ENCODE data around the gene LCMT1.
A peak's percentile ranks its signal among the peaks of the same experiment; 100 is the strongest.
"Not testable (repeated sequence)": the region's sequence is repeated elsewhere in the genome, so short reads cannot be mapped to it uniquely, and the experiment has no call there.

LCMT1 gene

DNA sequence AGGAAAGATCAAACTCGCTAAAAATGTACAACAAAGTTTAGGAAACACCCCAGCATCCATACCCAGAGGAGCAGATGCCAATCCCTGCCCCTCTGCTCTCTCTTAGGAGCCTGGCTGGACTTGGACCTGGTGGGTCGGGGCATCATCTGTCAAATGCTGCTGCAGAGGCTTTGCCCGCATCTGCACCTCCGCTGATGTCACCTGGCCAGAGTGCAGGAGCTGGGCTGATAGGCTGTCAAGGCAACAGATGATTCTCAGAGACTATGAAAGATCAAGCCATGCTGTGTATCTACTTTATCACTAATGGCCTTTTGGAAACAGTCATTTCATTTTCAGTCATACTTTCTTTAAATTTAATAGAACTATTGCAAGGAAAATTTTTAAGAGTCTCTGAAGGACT is 15.9 kb upstream of the LCMT1 start:
- DNase-seq (ENCODE audit: low spot score): no peak

DNA sequence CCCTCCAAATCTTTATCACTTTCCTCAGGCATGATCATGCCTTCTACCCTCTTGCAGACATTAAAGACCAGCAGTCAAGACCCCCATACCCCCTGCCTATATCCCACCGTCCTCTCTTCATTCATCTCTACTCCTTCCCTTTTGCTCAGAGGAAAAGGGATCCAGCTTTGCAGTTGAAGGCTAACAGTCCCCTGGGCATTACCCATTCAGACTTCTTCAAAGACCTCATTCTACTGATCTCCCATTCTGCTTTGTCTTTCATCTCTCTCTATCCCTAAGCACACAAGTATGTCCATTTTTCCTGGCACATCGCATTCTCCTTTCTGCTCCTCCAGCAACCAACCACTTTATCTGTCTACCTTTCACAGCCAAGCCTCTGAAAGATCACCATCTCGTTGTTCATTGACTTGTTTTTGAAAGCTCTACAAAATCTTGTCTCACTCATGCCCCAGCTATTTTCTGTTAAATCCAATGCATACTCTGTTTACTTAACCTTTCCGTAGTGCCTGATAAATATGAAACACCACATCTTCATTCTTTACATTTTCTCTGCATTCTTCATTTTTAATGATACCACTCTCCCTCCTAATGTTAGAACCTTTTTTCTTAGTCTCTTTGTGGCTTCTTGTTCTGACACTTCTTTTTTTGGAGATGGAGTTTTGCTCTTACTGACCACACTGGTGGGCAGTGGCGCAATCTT is 14.1 kb upstream of the LCMT1 start:
- DNase-seq (ENCODE audit: low spot score): no peak

DNA sequence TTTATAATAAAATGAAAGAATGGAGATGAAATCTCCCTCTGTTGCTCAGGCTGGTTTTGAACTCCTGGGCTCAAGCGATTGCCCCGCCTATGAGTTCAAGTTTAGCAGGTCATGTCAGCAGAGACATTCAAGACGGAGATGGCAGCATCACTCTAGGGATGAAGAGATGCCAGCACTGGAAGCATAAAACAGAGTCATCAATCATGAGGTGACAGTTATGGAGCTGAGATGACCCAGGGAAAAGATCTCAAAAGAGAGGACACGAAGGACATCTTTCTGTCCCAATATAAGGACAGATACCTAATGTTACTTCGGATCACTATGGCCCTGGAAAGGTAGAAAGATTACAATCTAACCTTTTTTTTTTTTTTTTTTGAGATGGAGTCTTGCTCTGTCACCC is 11.0 kb upstream of the LCMT1 start:
- no peak for DNase-seq (ENCODE audit: low spot score)

DNA sequence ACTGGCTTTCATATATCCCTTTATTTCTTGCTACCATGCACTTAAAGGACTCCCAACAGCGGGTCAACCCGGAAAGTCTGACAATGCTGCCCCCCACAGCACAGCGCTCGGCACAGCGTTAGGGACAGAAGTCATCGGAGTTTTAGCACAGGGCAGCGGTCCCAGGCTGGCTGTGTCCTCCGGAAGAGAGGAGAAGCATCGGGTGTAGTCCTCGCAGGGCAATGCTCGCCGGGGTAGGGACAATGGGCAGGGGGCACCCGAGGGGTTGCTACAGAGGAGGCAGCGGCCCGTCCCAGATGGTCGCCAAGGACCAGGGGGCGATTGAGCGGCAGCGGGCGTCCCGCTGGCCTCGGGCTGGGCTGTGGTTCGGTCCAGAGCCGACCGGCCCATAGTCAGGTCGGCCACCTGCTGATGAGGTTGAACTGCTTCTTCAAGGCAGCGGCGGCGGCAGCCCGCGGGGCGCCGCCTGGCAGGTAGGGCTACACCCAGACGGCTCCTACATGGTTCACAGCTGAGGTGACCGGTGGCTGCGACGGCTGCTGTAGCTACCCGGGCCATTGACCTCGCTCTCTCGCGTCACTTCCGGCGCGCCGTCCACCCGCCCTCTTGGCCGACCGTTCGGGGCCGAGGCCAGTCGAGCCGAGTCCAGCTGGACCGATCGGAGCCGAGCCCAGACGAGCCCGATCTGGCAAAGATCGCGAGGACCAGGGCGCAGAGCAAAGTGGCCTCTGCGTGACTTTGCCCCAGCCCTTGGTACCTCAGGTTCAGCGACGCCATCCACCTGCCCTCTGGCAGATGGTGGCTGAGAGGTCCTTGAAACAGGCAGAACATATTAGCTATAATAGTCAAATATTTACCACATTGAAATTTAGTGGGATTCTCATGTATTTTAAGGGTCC is 4.7 kb upstream of the LCMT1 start:
- DNase-seq (ENCODE audit: low spot score): peak; percentile 83

DNA sequence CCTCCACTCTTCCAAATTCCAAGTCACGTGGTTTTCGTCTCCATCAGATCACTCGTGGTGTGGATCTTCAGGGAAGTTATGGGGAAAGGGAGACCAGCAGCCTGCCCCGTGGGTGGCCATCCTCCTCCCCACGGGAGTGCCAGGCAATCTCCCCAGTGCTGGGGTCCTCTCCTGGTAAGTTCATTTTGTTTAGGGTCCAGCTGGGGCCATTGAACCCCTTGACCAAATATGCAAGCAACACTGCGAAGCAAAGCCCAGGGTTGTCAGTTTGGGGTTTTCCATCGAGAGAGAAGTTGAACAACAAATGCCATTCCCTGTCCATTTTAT is 4.1 kb upstream of the LCMT1 start:
- no peak for DNase-seq (ENCODE audit: low spot score)

DNA sequence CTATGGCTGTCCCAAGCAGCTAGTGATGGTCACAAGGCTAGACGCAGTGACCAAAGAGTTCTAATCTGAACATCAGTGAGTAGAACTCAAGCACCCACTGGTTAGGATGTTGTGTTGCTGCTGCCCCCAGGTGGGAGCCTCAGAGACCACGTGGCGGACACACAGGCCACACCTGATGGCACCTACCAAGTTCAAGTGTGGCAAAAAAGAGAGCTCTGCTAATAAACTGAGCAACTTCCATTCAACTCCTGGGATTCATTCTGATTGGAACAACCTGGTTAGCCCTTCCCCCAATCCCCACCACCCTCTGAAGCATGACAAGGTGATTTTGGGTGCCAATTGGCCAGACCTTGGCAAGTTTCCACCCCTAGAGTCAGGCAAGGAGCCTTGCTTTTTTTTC is 3.5 kb upstream of the LCMT1 start:
- DNase-seq (ENCODE audit: low spot score): peak; percentile 35

DNA sequence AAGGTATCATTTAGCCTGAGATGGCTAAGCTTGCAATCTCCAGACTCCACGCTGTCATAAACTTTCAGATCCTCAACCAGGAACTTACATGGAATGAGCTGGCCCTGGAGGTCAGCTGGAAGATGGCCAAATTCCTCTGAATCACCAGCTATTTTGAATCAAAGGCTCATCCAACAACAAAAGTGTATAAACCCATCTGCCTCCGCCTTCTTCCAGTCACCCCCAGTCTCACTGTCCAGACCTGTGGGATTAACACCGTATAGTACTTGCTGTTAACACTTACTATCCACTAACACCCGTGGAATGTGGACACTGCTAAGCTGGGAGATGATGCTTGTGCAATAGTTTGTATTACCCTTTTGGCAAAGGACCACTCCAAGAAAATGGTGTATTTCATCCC is 1.9 kb upstream of the LCMT1 start:
- DNase-seq (ENCODE audit: low spot score): no peak

DNA sequence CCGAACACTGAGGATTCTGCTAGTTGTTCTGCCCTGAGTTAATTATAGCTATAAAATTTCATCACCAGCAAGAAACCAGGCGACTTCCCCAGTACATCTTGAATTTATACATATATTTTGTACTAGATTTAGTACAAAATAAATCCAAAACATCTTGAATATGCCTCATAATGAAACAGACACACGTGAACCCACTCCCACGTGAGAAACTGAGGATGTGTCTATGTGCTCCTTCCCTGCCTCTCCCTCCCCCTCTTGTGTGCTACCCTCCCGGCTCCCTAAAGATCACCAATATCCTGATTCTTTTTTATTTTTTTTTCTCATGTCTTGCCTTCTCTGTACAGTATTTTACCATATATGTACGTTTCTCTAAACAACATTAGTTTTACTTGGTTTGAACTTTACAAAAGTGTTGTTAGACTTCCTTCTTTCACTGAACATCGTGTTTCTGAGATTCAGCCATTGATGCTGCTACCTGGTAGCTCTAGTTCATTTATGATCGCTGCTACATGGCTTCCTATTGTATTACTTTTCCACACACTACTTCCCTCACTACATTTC is 1.1 kb upstream of the LCMT1 start:
- DNase-seq (ENCODE audit: low spot score): peak; percentile 41

DNA sequence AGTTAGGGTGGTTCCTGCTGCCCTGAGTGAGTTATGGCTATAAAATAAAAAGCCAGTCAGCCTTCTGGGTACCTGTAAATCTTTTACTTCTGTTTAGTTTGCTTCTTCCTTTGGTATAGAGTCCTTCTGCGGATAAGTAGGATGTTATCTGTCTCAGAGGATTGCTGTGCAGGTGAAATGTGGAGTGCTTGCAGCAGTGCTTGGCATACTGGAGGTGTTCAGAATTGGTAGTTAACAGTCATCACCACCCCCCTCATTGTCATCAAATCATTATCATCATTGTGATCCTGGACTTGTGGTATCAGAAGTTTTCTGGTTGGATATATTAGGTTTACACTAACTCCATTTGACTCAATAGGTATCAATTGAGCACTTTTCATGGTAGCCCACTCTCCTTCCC is 2.6 kb downstream of the LCMT1 start:
- no peak for DNase-seq (ENCODE audit: low spot score)

DNA sequence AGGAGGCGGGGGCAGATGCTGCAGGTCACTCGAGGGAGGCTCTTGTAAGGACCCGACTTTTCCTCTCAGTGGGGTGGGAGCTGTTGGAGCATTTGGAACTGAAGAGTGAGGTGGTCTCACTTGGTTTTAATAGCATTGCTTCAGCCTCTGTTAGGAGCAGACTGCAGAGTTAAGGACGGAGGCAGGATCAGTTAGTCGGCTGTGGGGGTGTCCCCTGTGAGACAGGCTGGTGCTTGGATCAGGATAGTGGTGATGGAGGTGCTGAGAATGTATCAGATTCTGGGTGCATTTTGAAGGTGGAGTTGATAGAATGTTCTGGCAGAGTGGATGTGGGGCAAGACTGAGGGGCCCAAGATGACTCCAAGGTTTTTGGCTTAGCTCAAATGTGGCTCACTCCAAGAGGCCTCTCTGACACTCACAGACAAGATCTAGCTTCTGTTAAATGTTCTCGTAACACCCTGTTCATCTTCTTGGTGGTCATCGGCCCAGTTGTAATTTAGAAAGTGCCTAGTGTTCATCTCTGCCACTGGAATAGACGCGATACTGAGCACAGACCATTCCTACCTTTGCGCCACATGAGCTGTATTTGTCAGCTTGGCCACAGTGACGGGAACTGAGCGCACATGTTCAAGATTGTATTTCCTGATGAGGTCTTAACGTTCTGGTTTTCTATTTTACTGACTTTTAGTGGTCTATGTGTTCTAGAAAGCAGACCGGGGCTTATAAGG is 7.5 kb downstream of the LCMT1 start:
- DNase-seq (ENCODE audit: low spot score): no peak

DNA sequence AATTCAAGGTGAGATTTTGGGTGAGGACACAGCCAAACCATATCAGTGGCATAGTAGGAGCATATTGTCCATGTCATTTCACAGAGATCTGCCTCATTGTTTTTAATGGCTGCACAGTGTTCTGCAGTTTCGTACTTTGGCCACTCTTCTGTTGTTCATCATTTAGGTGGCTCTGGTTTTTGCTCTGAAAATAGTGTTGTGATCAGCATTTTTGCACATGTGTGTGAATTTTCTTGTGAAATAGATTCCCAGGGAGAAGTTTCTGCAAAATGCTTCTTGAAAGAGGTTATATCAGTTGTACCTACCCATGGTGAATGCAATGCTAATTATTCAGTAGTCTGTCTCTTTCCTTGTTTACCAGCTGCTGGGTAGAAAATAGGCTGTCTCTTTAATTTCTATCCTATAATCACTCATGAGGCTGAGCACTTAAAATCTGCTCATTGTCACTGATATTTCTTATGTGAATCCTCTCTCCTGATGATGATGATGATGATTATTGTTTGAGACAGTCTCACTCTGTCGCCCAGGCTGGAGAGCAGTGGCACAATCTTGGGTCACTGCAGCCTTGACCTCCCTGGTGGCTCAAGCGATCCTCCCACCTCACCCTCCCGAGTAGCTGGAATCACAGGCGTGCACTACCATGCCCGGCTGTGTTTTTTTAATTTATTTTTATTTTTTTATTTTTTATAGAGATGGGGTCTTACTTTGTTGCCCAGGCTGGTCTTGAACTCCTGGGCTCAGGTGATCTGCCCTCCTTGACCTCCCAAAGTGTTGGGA is 10.5 kb downstream of the LCMT1 start:
- no peak for DNase-seq (ENCODE audit: low spot score)

DNA sequence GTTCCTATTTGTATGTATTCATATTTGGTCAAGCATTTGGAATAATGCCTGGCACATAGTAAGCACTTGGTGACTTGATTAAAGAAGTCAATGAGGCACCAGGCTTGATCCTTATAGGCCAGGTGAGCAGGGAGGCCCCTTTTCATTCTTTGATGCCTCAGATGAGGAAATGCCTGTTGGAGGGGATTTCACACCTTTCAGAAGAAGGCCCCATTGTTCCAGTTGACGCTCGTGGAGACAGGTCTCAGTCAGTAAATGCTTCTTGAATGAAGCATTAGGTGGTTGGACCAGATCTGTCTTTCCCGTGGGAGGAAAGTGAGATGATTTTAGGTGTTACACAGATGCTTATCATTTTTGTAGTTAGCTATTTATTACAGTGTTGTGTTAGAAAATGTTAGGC is 13.0 kb downstream of the LCMT1 start:
- DNase-seq (ENCODE audit: low spot score): no peak

DNA sequence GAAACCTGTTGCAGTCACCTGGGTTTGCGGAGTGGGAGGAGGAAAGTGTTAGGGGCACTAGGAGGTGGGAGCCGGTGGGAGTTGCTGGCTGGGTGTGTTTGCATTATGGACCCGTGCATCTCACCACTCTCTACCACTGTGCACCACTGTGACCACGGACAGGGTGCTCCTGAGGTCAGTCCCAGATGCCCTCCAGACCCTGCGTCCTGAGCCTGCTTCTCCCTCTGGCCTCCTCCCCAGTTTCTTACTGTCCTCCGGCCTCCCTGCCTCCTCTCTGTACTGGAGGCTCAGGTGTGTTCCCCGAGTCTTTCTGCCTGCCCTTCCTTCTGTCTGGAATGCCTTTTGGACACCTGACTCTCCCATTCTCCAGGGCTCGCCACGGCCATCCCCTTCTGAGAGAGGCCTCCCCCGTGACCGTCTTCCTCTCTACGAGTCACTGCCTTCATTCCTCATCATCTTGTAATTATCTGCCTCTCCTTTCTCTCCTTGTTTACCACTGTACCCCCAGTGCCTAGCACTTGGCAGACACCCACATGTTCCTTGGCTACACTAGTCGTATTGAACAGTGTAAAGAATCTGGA is 14.6 kb downstream of the LCMT1 start:
- DNase-seq (ENCODE audit: low spot score): not testable (repeated sequence)

DNA sequence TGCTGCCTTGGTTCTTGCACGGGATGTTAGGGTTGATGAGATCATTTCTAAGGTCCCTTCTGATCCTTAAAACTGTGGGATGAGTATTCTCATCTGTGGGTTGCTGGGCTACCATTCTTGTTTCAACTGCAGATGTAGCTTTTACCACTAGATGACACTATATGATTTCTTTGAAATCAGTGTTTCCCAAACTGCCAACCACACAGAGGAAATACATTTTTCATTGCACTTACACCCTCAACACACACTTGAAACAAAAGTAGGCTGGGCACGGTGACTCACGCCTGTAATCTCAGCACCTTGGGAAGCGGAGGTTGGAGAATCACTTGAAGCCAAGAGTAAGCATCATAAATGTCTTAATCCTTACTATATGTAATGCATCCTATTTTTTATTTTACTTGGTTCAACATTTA is 15.3 kb downstream of the LCMT1 start:
- peak; percentile 71 for DNase-seq (ENCODE audit: low spot score)

DNA sequence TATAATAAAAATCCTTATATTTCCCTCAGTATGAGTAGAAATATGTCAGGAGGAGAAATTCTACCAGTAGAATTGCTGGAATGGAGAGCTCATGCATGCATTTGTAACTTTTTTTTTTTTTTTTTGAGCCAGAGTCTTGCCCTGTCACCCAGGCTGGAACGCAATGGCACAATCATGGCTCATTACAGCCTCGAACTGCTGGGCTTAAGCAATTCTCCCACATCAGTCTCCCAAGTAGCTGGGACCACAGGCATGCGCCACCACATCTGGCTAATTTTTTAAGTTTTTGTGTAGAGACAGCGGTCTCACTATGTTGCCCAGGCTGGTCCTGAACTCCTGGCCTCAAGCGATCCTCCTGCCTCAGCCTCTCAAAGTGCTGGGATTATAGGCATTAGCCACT is 21.2 kb downstream of the LCMT1 start:
- DNase-seq (ENCODE audit: low spot score): not testable (repeated sequence)

DNA sequence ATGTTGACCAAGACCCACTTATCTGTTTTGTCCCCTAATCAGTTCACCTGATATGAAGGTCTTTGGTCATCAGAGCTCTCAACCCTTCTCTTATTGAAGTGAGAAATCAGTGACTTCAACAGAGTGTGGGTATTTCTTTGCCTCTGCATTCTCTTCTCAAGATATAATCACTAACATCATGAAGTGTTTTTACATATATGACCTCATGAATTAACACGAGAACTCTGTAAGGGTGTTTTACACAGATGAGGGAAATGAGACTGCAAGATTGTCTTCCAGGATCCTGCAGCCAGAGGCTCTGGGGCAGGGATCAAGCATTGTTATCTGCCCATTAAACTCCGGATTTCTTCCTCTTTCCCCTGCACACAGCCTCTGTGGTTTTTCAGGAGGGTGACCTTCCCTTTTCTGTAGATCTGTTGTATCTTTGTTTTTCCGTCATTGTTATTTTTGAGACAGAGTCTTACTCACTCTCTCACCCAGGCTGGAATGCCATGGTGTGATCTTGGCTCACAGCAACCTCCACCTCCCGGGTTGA is 22.7 kb downstream of the LCMT1 start:
- no peak for DNase-seq (ENCODE audit: low spot score)

DNA sequence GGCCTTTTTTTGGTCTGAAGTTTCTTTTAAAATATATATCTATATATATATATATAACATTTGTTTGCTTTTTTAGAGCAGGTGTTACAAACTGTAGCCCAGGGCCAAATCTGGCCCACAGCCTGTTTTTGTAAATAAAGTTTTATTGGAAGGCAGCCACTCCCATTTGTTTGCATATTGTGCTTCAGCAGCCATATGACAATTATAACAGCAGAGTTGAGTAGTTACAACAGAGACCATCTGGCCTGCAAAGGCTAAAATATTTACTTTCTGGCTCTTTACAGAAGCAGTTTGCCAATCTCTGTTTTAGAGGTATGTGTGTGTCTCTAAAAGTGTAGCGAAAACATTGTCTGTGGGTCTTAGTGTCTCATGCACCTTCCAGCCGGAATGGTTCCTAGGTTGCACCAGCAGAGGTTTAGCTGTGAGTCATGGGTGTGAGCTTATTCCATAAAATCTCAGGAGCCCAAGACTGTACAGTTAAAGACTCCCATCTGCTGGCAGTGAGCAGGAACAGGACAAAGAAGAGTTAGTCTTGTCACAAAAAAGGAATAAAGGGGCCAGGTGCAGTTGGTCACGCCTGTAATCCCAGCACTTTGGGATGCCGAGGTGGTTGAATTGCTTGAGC is 23.8 kb downstream of the LCMT1 start:
- no peak for DNase-seq (ENCODE audit: low spot score)

DNA sequence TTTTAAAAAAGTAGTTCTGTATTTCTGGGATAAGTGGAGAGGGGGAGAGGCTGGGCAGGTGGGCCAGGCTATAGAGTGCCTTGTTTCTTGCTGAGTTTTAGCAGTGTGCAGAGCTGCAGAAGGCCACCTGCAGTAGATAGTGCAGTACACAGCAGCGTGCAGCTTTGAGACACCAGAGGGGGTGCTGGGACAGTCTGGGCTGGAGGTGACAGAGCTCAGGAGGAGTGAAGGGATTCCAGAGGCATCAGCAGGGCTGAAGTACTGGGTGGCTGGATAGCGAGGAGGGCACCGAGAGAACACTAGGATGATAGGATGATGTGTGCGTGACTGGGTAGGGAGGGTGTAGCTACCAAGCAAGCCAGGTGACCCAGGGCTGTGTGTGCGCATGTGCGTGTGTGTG is 26.6 kb downstream of the LCMT1 start:
- DNase-seq (ENCODE audit: low spot score): no peak

DNA sequence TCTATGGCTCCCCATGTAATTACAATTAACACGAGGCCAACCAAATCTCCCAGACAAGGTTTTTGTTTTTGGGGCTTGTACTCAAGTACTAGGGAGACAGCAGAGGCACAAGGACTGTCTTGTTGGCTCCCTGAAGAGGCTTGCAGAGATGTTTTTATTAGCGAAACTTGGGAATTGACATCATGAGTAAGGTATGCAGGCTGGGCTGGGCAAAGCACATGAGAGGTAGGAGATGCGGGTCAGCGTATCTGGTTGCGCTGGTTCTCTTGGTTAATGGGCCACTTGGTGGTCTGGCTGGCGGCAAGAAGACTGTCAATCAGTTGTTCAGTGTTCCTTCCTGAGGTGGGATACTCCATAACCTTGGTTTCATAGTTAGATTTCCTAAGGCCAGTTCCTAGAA is 28.9 kb downstream of the LCMT1 start:
- DNase-seq (ENCODE audit: low spot score): no peak

DNA sequence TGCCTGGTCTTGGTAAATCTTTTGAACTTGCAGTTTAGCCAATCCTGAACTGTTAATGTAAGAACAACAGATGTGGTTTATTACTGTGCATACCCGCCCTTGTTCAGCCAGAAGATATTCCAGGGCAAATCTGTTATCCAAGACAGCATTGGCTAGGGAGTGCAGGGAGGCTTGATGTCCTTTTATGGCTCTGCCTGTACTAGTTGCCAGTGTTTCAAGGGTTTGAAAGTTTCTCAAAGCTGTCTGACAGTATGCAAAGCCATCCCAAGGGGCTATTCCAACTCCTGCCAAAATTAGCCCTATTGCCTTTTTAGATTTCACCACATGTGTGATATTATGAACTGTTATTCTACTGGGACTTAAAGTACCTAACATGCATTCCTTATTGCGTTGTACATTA is 30.1 kb downstream of the LCMT1 start:
- no peak for DNase-seq (ENCODE audit: low spot score)

DNA sequence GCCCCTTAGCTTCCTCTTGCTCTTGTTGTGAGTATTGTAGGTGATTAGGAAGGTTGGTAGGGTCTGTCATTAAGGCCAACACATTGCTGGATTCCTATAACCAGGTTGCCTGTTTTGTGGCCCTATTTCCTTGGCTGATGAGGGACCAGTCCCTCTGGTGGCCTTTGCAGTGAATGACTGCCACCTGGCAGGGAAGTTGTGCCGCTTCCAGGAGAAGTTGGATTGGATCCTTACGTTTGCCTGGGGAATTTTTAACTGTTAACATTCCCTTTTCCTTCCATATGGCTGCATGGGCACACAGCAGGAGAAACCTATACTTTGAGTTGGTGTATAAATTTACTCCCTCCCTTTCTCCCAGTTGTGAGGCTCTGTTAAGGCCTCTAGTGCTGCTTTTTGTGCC is 32.4 kb downstream of the LCMT1 start:
- no peak for DNase-seq (ENCODE audit: low spot score)
